Stimulated activated naive CD8-positive, alpha-beta T cell treated with anti-CD3 and anti-CD28 coated beads, Interleukin-15, Interleukin-2, amounts not matched to agents 100 ng/mL and 50 ng/mL, for 24 hours (primary cell): ENCODE measurements around the gene APIP.
"Not testable (repeated sequence)": the region's sequence is repeated elsewhere in the genome, so short reads cannot be mapped to it uniquely, and the experiment has no call there.

Experiments
- H3K27ac Mint-ChIP-seq: one replicate; pipeline ENCODE4 v1.8.0; 2021; ENCODE audit warnings: mild to moderate bottlenecking, mixed read lengths
- H3K27me3 Mint-ChIP-seq: one replicate; pipeline ENCODE4 v1.8.0; 2021; ENCODE audit warnings: mixed read lengths
- H3K36me3 Mint-ChIP-seq: one replicate; pipeline ENCODE4 v1.8.0; 2021; ENCODE audit warnings: low read depth, mixed read lengths
- H3K4me1 Mint-ChIP-seq: one replicate; pipeline ENCODE4 v1.8.0; 2021; ENCODE audit warnings: low read depth, mixed read lengths
- H3K4me3 Mint-ChIP-seq: one replicate; pipeline ENCODE4 v1.8.0; 2021; ENCODE audit warnings: mild to moderate bottlenecking, mixed read lengths
- H3K9me3 Mint-ChIP-seq: one replicate; pipeline ENCODE4 v1.8.0; 2021; ENCODE audit warnings: mixed read lengths

The APIP gene

DNA sequence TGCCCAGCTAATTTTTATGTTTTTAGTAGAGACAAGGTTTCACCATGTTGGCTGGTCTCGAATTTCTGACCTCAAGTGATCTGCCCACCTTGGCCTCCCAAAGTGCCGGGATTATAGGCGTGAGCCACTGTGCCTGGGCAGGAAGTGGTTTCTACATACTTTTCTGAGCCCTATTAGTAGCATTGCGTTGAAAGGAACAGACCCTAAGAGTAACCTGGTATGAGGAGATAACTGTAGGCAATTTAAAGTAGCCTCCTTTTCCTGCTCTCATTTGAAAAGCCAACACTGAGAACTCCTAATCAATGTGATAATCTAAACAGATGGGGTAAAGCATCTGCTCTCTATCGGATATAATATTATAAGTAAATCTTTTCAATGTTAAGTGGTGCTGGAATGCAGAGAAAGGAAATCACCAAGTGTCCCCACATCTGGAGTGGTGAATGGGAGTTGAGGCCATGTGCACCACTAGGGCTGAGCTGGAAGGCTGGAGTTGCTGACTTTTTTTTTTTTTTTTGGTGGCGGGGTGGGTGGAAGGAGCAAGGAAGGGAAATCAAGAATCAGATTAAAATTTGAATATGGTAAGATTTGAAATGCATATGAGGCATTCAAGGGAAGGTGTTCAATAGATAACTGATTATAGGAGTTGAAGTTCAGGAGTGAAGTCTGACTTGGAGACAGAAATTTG is 20.9 kb upstream of the APIP start:
- Mint-ChIP-seq H3K9me3 (no peaks in the 10 kb centered on the region), H3K36me3 (peaks cover 24% of the 10 kb centered on the region), H3K27me3 (no peaks in the 10 kb centered on the region), H3K4me3 (no peak overlapping the region), H3K27ac (peak overlapping the region; percentile 17), H3K4me1 (peaks cover 23% of the 10 kb centered on the region)

DNA sequence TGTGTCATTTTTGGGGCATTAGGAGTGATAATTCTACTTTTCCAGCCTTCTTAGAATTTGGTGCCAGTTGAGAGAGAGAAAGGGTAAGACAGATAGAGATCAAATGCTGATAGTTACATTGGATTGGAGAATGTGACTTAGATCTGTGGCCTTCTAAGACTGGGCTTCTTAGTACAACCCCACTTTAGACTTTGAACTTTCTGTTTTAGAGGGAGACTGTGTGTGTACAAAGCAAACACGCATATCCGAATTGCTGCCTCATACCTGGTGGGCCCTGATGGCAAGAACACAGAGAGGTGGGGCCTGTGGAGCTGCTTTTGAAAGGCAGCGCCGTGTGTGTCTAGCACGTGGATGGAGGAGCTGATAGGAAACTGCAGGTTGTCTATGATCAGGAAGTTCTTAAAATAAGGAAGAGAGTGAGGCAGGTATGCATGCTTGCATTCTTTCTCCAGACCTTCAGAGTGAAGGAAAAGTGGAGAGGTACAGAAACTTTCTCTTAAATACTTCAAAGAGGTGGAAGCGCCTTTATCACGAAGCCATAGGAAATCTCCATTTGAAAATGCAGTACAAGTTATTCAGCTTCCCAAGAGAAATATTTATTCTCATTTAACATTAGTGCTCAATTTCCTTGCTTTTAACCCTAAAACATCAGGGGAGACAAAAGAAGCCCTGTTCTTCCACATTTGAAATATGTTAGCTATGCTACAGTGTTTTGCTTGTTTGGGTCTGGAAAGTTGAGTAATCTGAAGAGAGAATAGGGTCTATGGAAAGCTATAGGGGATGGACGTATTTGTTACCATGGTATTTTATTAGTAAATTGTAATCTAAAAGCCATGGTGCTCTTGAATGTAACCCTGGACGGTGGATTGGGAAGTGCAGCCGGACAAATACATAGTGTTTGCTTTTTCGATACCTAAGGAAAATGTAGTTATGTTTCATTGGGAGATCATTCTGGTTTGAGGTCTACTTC is 13.9 kb upstream of the APIP start:
- H3K4me1 Mint-ChIP-seq, result peaks cover 12% of the 10 kb centered on the region
- H3K9me3 Mint-ChIP-seq, result no peaks in the 10 kb centered on the region
- H3K27ac Mint-ChIP-seq, result no peak overlapping the region
- H3K4me3 Mint-ChIP-seq, result no peak overlapping the region
- H3K27me3 Mint-ChIP-seq, result no peaks in the 10 kb centered on the region
- peaks cover 11% of the 10 kb centered on the region for H3K36me3 Mint-ChIP-seq

DNA sequence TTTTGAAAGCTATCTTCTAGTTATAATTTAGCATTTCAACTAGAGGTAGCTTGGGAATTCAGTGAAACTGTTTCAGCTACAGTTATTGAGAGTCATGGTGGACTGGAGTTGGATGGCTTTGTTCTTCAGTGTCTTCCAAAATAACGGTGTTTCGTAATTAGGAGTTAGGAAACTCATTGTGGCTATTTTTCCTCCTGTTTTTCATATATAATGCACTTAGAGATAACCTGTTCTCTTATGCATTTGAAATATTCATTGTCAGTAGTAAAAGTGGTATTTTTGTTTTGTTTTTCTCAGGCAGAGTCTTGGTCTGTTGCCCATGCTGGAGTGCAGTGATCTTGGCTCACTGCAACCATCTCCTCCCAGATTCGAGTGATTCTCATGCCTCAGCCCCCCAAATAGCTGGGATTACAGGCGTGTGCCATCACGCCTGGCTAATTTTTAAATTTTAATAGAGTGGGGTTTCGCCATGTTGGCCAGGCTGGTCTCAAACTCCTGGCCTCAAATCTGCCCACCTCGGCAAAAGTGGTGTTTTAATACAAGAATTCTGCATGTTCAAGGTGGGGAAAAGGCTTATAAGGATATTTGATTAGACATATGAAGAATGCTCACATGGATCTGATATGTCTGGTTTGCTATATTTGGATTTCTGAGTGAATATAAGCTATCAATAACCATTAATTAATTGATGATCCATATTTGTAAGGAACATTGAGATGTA is 12.9 kb upstream of the APIP start:
- no peaks in the 10 kb centered on the region for H3K27me3 Mint-ChIP-seq
- H3K27ac Mint-ChIP-seq, result no peak overlapping the region
- peaks cover 12% of the 10 kb centered on the region for H3K4me1 Mint-ChIP-seq
- no peak overlapping the region for H3K4me3 Mint-ChIP-seq
- H3K36me3 Mint-ChIP-seq, result peaks cover 9% of the 10 kb centered on the region
- H3K9me3 Mint-ChIP-seq, result no peaks in the 10 kb centered on the region

GRCh38 chr11:34928268-34928959 is 12.2 kb upstream of the APIP start:
- H3K4me3 Mint-ChIP-seq, result no peak overlapping the region

GRCh38 chr11:34926831-34927132 is 10.6 kb upstream of the APIP start:
- Mint-ChIP-seq H3K4me1 (peaks cover 12% of the 10 kb centered on the region), H3K36me3 (no peaks in the 10 kb centered on the region), H3K4me3 (no peak overlapping the region), H3K9me3 (no peaks in the 10 kb centered on the region), H3K27ac (no peak overlapping the region), H3K27me3 (no peaks in the 10 kb centered on the region)

More at GRCh38 chr11:34928268-34928959, 12.2 kb upstream of the APIP start:
- Mint-ChIP-seq H3K27ac (no peak overlapping the region), H3K4me1 (peaks cover 12% of the 10 kb centered on the region), H3K27me3 (no peaks in the 10 kb centered on the region), H3K36me3 (peaks cover 6% of the 10 kb centered on the region), H3K9me3 (no peaks in the 10 kb centered on the region)

DNA sequence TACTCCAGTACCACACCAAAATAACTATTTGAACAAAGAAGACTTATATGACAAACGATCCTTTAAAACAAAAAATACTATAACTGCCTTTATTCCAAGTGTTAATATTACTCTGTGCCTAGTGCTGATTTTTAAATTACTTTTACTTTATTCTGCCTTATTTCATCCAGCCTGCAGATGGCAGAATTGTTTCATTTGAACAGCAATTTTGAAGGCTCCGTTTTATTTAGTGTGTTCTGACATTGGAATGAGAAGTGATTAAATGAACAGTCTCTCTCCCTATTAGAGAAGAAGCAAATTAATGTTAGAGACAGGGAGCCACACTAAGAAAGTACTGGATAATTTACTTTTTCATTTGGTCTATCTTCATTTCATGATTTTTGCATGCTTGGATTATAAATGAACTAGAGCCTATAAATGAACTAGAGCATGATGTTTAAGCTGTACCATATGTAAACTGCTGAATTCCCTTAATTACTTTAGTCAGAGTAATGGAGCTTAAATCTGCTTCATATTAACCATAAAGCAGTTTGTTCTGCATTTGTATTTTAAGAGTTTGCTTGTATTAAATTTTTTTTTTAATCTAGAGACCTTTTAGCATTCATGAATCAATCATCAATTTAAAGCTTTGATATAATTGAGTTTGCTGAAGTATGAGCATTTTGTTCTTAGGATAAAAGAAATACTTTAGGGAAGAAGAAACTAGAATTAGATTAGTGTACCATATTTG is 10.1 kb upstream of the APIP start:
- no peaks in the 10 kb centered on the region for H3K9me3 Mint-ChIP-seq
- H3K27ac Mint-ChIP-seq, result no peak overlapping the region
- H3K27me3 Mint-ChIP-seq, result no peaks in the 10 kb centered on the region
- peaks cover 12% of the 10 kb centered on the region for H3K4me1 Mint-ChIP-seq
- H3K4me3 Mint-ChIP-seq, result no peak overlapping the region
- no peaks in the 10 kb centered on the region for H3K36me3 Mint-ChIP-seq

DNA sequence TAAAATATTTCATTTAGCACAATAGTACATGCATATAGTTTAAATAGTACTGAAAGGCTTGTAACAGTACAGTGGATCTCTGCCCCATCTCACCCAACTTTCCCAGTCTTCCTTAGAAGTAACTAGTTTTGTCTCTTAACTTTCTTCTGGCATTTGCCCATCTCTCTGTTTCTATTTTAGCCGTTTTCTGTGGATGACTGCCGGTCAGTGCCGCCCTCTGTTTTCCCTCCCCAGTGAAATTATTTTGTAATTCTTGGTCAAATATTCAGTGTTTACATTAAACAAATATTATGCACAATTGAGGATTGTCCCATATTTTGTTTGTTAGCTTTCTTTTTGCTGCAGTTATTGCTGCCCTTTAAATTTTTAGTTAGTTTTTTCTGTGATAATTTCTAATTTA is 8.5 kb upstream of the APIP start:
- Mint-ChIP-seq H3K27ac (no peak overlapping the region), H3K9me3 (no peaks in the 10 kb centered on the region), H3K4me1 (peaks cover 8% of the 10 kb centered on the region), H3K4me3 (no peak overlapping the region), H3K36me3 (peaks cover 4% of the 10 kb centered on the region), H3K27me3 (no peaks in the 10 kb centered on the region)

GRCh38 chr11:34921156-34921555 is 5.0 kb upstream of the APIP start:
- H3K4me3 Mint-ChIP-seq, result no peak overlapping the region
- peaks cover 23% of the 10 kb centered on the region for H3K4me1 Mint-ChIP-seq
- H3K27ac Mint-ChIP-seq, result no peak overlapping the region

DNA sequence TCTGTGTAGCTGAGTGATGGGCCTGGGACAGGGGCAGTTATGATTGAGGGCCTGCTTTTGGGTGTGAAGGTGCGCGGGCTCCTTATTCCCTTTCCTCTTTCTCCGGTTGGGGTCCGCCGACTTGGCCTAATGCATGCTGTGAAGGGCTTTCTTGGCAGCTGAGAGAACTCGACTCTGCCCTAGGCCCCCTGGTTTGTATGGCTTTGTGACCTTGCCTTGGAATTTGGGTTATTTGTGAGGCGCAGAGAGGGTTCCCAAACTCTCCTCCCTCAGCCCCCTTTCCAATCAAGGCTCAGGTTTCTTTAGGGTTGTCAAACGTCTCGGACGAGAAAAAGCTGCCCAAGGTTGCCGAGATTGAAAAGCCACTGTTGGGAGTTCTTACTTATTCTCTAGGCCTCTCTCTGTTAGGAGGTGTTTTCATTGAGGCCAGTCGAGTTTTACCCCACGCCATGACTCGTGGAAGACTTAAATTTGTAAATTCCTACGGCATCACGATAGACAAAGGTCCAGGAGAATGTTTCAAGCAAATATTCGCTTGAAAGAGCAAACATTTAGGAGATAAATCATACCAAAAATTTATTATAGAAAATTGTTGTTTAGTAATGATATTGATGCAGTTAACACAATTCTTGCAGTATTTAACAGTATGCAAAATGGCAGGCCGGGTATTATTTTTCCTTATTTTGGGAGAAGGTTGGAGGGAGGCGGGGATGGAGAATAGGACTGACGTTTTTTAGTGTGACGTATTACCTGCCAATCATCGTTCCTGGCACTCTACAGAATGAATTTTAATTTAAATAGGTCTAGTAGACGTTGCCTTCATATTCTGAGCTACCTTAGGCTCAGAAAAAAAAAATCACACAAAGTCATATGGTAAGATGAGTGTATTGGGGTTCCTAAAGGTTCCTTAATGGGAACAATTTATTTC is 928 bp upstream of the APIP start:
- peaks cover 36% of the 10 kb centered on the region for H3K4me1 Mint-ChIP-seq
- H3K27me3 Mint-ChIP-seq, result no peaks in the 10 kb centered on the region
- peak overlapping the region; percentile 98 for H3K4me3 Mint-ChIP-seq
- H3K27ac Mint-ChIP-seq, result peak overlapping the region; percentile 94
- peaks cover 18% of the 10 kb centered on the region for H3K36me3 Mint-ChIP-seq
- H3K9me3 Mint-ChIP-seq, result peaks cover 5% of the 10 kb centered on the region

More at GRCh38 chr11:34921156-34921555, 5.0 kb upstream of the APIP start:
- Mint-ChIP-seq H3K27me3 (no peaks in the 10 kb centered on the region), H3K9me3 (no peaks in the 10 kb centered on the region), H3K36me3 (peaks cover 4% of the 10 kb centered on the region)

- Mint-ChIP-seq H3K4me3 (peak overlapping the region; percentile 98), H3K9me3 (peaks cover 5% of the 10 kb centered on the region), H3K4me1 (peaks cover 36% of the 10 kb centered on the region), H3K27me3 (no peaks in the 10 kb centered on the region), H3K27ac (peak overlapping the region; percentile 97), H3K36me3 (peaks cover 15% of the 10 kb centered on the region)
Observed at GRCh38 chr11:34915136-34916014, 804 bp downstream of the APIP start.

GRCh38 chr11:34913556-34913955 is 2.6 kb downstream of the APIP start:
- not testable (repeated sequence) for H3K4me3 Mint-ChIP-seq, H3K27ac Mint-ChIP-seq, H3K9me3 Mint-ChIP-seq, H3K27me3 Mint-ChIP-seq
- Mint-ChIP-seq H3K36me3 (peaks cover 14% of the 10 kb centered on the region), H3K4me1 (peaks cover 32% of the 10 kb centered on the region)

- H3K9me3 Mint-ChIP-seq, result peaks cover 5% of the 10 kb centered on the region
- no peak overlapping the region for H3K4me3 Mint-ChIP-seq
- peaks cover 14% of the 10 kb centered on the region for H3K4me1 Mint-ChIP-seq
- H3K27ac Mint-ChIP-seq, result no peak overlapping the region
- peaks cover 14% of the 10 kb centered on the region for H3K36me3 Mint-ChIP-seq
- no peaks in the 10 kb centered on the region for H3K27me3 Mint-ChIP-seq
Observed at GRCh38 chr11:34911676-34912075, 4.5 kb downstream of the APIP start.
